Measurements from ENCODE around the gene RBPJ.

RBPJ gene

GRCh38 chr4:26424153-26424552, 103.3 kb downstream of the RBPJ start:
- no peak for DNase-seq

- no peak for DNase-seq
Measured at GRCh38 chr4:26424838-26425237, 104.0 kb downstream of the RBPJ start.

DNA sequence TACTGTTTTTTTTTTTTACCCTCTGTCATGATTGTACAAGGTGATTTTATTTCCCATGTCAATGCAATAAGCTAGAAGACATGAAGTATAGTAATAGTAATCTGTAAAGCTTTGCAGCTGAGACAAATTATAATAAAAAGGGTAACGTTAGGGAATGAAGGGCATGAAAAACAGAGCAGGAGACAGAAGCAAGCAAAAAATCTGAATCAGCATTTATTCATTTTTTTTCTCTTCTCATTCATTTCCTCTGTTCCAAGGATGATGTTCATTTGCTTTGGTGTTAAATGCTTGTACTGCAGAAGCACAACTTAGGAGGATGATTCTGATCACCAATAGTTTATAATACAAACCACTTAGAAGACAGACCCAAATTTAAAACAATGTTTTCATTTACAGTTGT, 105.1 kb downstream of the RBPJ start:
- no peak for DNase-seq

DNA sequence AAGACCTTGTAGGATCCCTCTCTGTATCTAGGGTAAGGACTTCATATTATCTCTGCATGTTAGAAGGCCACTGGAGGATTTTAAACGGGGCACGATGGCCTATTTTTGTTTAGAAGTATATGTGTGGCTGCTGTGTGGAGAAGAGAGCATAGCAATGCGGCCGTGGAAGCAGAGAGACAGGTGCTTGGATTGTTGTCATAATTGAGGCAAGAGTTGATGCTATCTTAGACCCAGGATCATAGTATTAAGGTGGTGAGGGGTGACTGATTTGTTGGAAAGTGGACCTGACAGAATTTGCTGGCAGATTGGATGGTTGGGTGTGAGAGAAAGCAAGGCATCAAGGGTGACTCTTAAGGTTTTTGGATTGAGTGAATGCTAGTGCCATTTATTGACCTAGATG, 106.1 kb downstream of the RBPJ start:
- no peak for DNase-seq

- DNase-seq, result no peak
Measured at GRCh38 chr4:26429910-26430309, 109.1 kb downstream of the RBPJ start.

DNA sequence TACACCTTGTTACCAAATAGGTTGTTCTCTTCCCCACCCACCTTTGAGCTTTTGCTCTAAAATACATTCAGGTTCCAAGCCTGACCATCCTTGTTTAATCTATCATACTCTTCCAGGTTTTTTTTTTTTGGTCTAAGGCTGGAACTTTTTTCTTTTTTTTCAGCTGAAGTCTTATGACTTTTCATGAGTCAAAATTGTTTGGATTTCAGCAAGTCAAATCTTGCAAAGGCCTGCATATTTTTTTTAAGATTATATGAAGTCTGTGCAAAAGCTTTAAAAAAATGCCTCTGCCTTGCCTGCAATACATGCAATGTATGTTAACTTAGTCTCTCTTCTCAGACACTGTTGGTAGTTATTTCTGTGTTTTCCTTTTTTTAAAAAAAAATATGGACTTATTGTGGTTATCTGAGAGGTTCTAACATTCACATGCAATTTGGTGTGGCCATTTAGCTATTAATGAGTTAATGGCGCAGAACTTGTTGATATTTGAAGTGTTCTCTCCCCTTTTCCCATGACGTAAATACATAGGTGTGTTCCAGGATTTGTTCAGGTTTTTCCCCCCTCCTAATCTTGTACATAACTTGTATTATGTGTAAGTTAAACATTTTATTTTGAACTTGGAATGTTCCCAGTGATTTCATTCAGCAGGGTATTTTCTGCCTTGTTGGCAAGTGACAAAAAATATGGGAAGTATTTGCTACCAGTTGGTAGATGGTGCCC, 110.8 kb downstream of the RBPJ start:
- no peak for DNase-seq

DNA sequence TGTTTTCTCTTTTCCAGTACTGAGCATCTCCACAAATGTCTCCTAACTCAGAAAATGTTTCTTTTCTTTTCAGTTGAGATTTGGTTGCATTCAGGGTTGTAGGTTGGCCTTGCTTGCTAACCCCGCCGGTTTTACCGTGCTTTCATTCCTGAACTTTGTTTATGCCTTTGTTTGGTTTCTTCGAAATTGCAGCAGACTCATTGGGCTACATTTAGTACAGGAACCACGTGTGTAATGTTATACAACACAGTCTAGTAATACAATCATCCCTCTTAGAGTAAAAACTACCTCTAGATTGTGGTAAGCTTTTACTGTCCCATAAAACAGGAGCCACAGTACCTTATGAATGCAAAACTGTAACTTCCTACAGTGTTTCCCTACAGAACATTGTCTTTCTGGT, 111.6 kb downstream of the RBPJ start:
- DNase-seq, result no peak

DNA sequence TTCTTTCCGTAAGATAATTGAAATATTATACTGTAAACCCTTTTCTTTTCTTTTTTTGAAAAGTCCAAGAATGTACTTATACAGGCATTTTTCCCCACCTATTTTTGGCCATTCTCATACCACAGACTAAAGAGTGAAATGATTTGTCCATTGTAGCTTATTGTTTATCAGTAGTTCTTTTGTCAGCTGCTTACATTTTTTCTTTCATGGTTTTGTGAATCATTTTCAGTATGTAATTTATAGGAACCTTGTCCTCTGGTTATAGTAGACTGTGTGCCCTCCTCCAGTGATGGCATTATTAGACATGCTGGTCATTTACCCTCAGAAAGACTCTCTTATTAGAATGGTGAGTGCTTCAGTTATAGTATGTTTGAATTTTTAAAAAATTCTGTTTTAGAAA, 112.7 kb downstream of the RBPJ start:
- DNase-seq, result no peak

DNA sequence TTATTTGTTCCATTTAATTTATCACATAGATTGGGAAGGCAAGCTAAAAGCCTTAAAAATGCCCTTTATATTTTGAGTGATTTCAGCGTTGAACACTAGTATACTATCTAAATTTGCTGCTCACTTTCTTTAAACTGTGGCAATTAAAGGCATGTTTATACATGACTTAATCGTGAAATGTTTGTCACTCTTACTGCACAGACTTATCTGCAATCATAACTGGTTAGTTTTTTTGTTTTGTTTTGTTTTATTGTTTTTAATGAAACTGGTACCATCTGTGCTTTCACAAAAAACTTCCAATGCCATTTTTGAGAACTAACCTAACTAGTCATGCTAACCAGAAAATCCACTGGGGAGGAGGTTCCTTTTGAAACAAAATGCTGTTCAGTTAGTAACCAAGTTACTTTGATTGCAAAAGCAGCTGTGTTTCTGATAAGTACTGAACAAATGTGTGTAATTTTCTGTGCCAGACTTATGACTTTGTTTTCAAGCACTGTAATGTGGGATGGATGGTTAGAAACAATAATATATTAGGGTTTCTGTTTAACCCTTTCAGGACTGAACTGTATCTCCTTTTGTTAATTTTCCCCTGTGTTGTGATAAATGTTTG, 113.3 kb downstream of the RBPJ start:
- no peak for DNase-seq

DNA sequence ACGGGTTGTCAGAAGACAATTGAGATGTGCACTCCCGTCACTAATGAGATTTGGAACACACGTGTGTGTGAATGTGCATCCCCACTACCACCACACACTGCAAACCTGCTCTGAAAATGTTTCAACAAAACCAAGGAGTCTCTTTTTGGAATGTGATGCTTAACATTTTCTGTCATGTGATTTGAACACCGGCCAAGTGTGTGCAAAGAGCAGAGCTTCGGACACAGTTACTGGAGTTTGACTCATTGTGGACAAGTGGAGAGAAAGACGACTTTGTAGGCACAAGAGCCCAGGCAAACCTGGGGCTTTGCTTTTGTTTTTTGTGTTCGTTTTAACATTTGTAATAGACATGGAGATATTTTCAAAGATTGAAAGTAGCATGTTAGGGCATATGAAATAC, 120.3 kb downstream of the RBPJ start:
- DNase-seq, result no peak

DNA sequence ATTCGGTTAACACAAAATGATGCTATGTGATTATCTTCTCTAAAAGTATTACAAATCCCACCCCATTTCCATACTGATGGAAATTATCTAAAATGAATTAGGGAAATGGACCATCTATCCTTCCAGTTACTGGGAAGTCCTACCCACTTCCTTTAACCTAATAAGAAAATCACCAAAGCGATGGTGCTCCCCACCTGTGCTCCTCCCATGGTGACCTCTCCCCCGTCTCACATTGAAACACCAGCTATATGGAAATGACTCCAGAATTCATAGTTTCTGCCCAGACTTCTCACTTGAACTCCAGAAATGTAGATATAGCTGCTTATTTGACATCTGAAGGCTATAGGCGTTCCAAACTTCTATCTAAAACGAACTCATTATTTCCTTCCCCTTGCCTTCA, 121.0 kb downstream of the RBPJ start:
- no peak for DNase-seq

DNA sequence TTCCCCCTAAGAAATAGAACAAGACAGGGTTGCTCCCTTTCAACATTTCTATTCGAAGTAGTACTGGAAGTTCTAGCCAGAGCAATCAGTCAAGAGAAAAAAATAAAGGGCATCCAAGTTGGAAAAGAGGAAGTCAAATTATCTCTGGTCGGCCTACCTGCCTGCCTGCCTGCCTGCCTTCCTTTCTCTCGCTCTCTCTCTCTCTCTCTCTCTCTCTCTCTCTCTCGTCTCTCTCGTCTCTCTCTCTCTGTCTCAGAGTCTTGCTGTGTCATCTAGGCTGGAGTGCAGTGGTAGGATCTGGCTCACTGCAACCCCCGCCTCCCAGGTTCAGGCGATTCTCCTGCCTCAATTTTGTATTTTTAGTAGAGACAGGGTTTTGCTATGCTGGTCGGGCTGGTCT, 126.6 kb downstream of the RBPJ start:
- DNase-seq, result no peak

DNA sequence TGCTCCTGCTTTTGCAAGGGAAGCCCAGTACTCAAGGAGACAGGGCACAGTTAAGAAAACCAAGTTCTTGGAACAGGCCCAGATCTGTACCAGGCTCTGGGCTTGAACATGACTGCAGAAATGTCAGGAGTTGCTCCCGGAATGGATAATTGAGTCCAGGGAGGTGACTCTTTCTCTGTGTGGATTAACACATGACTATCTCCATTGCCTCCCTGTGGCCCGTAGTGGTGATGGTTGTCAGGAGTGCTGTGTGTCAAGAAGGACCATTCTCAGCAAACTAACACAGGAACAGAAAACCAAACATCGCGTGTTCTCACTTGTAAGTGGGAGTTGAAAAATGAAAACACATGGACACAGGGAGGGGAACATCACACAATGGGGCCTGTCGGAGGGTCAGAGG, 129.6 kb downstream of the RBPJ start:
- no peak for DNase-seq

DNA sequence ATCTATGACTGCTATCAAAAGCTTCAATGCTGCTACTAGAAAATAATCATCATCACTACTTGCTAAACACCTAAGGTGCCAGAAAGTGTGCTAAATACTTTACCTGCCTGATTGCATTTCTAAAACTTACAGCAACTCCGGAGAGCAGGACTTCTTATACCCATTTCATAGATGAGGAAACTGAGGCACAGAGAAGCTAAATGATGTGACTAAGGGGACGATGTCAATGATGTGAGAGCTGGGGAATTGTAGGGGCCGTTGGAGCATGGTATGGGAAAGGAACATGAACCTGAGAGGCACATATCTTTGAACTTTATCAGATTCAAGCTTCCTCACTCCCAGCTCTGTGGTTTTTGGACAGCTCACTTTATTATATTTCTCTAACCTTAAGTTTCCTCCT, 130.8 kb downstream of the RBPJ start:
- no peak for DNase-seq

GRCh38 chr4:26452565-26453531, 132.0 kb downstream of the RBPJ start:
- no peak for DNase-seq

DNA sequence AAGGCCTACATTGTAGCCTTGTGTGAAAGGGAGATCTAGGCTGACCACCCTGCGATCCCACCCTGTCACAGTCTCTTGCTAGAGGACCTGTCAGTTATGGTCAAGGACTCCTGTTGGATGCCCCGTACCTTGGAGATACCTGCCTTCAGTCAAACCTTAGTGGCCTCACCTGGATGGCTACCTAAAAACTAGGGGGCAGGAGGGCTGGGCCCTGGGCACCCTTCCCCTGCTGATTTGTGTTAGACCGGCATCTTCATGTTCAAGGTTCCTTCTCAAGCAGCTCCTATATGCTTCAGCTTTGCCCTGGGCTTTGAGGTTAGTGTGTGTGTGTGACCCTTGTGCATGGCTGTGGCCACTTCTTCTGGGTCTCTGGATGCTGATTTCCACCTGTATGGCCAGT, 134.1 kb downstream of the RBPJ start:
- DNase-seq, result no peak

GRCh38 chr4:26455571-26455970, 134.8 kb downstream of the RBPJ start:
- no peak for DNase-seq

- DNase-seq, result no peak
Measured at GRCh38 chr4:26457412-26457811, 136.6 kb downstream of the RBPJ start.

- DNase-seq, result no peak
Measured at GRCh38 chr4:26458157-26458561, 137.3 kb downstream of the RBPJ start.

DNA sequence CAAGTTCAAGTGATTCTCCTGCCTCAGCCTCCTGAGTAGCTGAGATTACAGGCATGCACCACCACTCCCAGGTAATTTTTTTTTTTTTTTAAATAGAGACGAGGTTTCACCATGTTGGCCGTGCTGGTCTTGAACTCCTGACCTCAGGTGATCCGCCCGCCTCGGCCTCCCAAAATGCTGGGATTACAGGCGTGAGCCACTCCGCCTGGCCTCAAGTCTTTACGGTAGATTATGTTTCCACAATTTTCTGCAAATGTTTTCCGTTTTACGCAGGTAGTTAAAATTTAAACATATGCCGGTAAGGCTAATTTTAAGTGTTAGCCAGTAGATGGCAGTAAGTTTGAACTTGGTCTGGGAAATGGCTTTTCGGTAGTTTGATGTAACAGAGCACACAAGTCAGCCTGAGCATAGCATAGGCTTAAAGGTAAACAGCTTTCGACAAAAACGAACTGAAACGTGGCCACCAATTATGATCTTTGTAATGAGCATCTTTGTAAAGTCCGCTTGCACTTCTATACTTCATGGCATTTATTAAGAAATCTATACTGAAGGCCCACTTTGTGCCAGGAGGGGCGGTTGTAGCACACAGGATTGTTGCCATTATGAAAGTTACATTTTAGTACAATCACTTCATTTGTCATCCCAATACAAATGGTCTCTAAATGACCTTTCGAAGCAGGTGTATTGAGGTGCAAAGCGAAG, 138.4 kb downstream of the RBPJ start:
- DNase-seq, result no peak

DNA sequence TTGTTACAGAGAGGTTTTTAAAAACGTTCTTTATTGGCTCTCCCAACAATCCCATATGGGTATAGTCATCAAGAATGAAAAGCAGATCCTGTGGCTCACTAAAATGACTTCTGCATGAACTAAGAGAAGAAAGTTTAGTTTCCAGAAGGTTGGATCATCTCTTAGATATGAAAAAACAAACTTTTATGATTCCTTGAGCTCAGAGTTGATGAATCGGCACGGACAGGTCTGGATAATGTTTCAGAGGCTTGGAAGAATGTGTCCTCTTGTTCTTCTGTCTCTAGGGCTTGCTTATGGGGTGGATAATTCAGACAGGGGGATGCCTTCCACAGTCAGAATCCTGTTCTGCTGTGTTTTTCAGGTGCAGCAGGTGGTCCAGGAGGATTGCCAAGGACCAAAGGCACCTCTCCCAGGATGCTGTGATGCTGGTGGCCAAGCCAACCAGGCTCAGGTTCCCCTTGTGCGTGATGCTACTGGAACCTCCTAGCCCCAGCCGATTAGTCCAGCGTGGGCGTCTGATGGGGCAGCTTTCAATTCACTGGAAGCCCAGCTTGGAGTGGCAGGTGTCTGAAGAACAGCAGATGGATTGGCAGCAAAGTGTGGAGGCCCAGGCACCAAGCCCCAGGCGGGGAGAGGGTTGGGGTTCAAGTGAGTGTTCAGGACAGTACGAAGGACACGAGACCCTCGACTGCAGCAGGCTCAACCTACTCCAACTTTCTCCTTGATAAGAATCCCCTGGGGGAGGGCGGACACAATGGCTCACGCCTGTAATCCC, 139.1 kb downstream of the RBPJ start:
- DNase-seq, result no peak

GRCh38 chr4:26462874-26463273, 142.1 kb downstream of the RBPJ start:
- DNase-seq, result no peak
